Cardiac ventricle fibroblast (primary cell): ENCODE data around the gene SYNJ1. TPM values are rescaled to one million over a fixed set of nuclear protein-coding genes. Genes with fewer than 3 reads are reported as not detected.

Source experiments
- total RNA-seq: library from RNA; depleted of rRNA; stranded (reverse); fragments of >200 nt; gene quantifications from 2 replicates; pipeline ENCODE4 v1.2.3, GENCODE V29; 2015

SYNJ1 gene
- total RNA-seq = 5.8 and 5.9 TPM in 2 replicates

GRCh38 chr21:32727687-32728455 is at the start of gene SYNJ1:
SYNJ1 (minus strand) TSS chr21:32728013; CDS start chr21:32726895, 1,118 bp downstream.

GRCh38 chr21:32612075-32612998 is 115.5 kb downstream of the SYNJ1 start, which contains the start of gene CFAP298:
CFAP298 (minus strand) TSS chr21:32612377; CDS start chr21:32612243, 134 bp downstream.

GRCh38 chr21:32585042-32585710 is 142.6 kb downstream of the SYNJ1 start, which contains the start of gene TCP10L:
TCP10L (minus strand) TSS chr21:32585523; CDS start chr21:32584304, 1,219 bp downstream.

Other genes with a start within 250 kb of the SYNJ1 start
- gene TCP10L, start 142.5 kb downstream of the SYNJ1 start, total RNA-seq = 0.68 TPM in 1 of 2 replicates, not detected in the other
- 15.4 and 20.2 TPM in 2 replicates for gene CFAP298, start 115.6 kb downstream of the SYNJ1 start, total RNA-seq
- 8.5 and 9.2 TPM in 2 replicates for gene PAXBP1, start 43.7 kb upstream of the SYNJ1 start, total RNA-seq